GM21717 (cell line): ENCODE measurements around the gene IPO9.
"Not testable (repeated sequence)": the region's sequence is repeated elsewhere in the genome, so short reads cannot be mapped to it uniquely, and the experiment has no call there.

Experiments used
- ATAC-seq: cut with Tn5 transposase; IDR thresholded peaks from one replicate; pipeline ENCODE4 v1.9.1; 2021; ENCODE audit warnings: mild to moderate bottlenecking, moderate library complexity; ENCODE audit not compliant: unreplicated experiment

The IPO9 gene

GRCh38 chr1:201900476-201900875, 71.5 kb downstream of the IPO9 start:
- no peak for ATAC-seq

DNA sequence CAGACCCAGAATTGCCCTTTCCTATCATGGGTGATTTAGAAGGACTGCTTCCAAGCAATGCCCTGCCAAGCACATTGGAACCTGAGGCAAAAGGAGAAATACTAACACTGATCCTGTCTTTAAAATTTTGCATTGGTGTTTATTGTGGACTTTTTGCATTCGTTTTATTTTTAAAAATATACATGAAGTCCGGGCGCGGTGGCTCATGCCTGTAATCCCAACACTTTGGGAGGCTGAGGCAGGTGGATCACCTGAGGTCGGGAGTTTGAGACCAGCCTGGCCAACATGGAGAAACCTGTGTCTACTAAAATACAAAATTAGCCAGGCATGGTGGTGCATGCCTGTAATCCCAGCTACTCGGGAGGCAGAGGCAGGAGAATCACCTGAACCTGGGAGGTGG, 72.1 kb downstream of the IPO9 start:
- ATAC-seq, result not testable (repeated sequence)

GRCh38 chr1:201902198-201902597, 73.2 kb downstream of the IPO9 start:
- ATAC-seq, result no peak

DNA sequence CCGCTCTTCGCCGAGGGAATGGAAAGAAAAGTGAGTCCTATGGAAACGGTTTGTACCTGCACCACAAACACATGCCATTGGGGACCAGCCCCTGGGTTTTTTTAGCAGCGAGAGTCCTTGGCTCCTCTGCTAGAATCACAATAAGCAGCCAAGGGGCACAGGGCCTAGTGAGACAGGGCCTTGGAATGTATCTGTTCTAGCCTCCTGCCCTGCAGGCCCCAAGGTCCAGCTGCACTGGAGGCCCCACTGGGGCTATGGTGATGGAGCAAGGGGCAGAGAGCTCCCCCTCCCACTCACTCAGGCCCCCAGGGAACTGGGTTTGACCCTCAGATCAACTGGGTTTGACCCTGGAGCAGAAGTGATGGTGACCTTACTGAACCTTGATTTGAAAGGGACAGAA, 74.2 kb downstream of the IPO9 start:
- ATAC-seq, result no peak

GRCh38 chr1:201904579-201904978, 75.6 kb downstream of the IPO9 start:
- ATAC-seq, result no peak

- ATAC-seq, result no peak
These were observed 76.4 kb downstream of the IPO9 start for GRCh38 chr1:201905234-201905890.

- no peak for ATAC-seq
These were observed 77.4 kb downstream of the IPO9 start for GRCh38 chr1:201906336-201906735.

- no peak for ATAC-seq
These were observed 78.7 kb downstream of the IPO9 start for GRCh38 chr1:201907621-201908020.

- ATAC-seq, result no peak
These were observed 83.0 kb downstream of the IPO9 start for GRCh38 chr1:201911826-201912571.

- ATAC-seq, result no peak
These were observed 83.9 kb downstream of the IPO9 start for GRCh38 chr1:201912832-201913231.

DNA sequence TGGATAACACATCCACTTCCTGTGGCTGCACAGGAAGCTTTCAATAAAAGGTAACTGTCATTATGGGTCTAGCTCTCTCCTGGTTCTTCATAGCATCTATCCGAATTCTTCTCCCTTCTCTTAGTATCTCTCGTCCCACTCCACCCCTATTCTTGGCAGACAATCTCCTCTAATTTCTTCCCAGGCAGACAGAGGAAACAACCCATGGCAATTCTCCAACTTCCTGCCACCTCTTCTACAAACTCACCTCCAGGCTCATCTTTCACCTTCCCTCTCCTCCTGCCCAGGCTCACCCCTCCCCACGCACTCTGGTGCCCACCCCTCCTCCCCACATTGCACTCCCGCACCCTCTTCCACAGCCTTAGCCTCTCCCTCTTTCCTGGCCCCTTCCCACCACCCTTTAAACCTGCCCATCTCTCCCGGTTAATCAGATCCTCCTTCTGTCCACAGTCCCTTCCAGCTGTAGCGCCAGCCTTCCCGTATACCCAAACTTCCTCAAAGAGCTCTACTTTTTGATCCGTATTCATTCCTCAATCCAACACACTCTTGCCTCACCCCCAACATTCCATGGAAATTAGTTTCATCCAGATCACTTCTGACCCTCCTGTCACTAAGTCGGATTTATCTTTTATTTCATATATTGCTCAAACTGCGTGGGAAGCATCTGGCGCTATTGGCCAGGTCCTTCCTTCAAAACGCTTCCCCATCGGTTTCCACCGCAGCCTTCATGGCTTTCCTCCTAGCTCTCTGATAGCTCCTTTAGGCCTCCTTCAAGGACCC, 85.7 kb downstream of the IPO9 start:
- no peak for ATAC-seq

DNA sequence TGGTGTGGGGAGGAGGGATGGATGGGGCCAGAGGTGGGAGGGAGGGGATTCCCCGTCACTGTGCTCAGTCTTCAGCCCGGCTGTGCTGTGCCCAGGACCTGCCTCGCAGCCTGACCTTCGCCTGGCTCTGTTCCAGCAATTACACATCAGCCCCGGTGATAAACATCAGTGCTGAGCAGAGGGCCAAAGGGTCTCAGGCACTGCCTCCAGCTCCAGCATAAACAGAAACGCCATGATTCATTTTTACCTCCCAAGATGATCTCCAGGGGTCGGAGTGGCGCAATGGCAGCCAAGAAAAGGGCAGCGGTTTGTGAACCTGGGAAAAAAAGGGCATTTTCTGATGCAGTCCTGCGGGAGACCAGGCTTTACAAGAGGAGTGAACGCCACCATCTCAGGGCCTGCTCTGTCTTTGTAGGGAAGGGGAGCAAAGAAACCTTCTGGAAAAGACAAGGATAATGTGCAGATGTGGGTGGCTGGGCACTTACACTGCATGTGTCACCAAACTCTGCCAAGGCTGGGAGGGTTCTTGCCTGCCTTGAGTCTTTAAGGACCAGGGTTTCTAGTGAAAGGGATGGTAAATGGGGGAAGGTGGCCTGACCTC, 87.8 kb downstream of the IPO9 start:
- no peak for ATAC-seq

DNA sequence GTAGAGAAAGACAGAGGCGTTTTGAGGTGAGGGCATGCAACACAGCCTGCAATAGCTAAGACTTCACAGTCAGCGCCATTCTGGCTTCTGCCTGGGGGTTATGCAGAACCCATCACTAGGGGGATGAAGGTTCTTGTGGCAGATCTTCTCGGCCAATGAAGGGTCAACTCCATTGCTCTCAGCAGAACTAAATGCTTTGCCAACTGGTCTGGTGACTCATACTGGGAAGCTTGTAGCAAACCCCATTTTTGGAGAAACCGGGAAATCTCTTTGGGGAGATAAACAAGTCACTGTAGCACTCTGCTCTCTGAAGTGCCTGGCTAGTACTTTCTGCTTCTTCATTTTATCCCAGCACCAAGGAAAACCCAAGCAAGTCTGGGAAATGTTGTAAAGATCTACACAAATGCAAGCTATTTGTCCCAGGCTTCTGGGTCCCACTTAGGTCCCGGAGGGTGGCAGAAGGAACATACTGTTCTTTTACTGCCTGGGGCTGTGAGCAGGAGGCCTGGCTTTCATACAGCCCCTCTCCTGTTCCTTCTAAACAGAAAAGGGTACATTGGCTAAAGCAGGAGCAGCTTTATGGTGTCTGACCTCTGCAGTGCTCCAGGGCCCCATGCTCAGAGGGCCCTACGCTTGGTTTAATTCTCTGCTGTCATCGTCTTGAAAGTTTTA, 88.5 kb downstream of the IPO9 start:
- no peak for ATAC-seq

DNA sequence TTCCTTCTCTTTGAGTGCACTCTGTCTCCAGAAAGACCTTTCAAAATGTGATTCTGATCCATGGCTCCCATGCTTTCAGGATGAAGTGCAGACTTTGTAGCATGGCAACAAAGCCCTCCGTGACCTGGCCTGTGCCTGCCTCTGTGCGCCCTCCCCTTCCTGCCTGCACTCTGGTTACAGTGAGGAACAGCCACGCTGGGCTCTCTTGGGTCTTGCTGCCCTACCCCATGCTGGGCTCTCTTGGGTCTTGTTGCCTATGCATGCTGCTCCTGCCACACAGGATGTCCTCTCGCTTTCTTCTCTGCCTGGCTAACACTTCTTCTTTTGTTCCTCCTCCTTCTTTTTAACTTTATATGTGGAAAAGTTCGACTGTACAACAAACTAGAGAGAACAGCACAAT, 89.4 kb downstream of the IPO9 start:
- no peak for ATAC-seq

GRCh38 chr1:201921952-201922558, 93.1 kb downstream of the IPO9 start:
- ATAC-seq, result no peak

GRCh38 chr1:201925301-201925567, 96.3 kb downstream of the IPO9 start:
- ATAC-seq, result no peak

- ATAC-seq, result no peak
These were observed 97.2 kb downstream of the IPO9 start for GRCh38 chr1:201925981-201926645.

GRCh38 chr1:201928266-201928665, 99.3 kb downstream of the IPO9 start:
- ATAC-seq, result no peak

DNA sequence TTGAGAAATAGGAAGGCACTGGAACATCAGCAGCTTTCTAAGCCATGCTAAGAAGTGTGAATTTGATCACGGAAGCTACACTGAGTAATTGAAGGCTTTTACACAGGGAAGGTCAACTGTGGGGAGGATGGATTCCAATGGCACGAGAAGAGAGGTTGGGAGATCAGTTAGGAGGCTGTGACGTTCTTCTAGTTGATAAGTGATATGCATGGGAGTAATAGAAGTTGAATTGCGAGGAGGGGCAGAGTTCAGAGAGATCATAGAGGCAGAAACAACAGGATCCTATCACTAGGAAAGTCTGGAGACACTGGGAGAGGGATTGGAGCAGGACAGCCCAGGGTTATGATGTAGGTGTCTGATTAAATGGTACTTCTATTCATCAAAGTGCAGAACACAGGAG, 101.2 kb downstream of the IPO9 start:
- ATAC-seq, result no peak

- no peak for ATAC-seq
These were observed 101.8 kb downstream of the IPO9 start for GRCh38 chr1:201930803-201931202.
